H54 (cell line): ENCODE measurements around the gene CLEC3B.

ENCODE experiments used
- DNase-seq: peaks from one replicate; pipeline ENCODE4 v3.0.0; 2011; ENCODE audit warnings: low spot score, mixed read lengths; ENCODE audit not compliant: insufficient read length
- FAIRE-seq: peaks from 3 replicates; lab custom pipeline; 2011; peaks lifted over from hg19 to GRCh38; lab: Jason Lieb, UNC
- POLR2A ChIP-seq: IDR thresholded peaks from 2 replicates; pipeline ENCODE4 v1.6.1; 2011; ENCODE audit warnings: low read depth, mild to moderate bottlenecking, low read length

The CLEC3B gene

GRCh38 chr3:45079715-45080114, 53.6 kb downstream of the CLEC3B start:
- FAIRE-seq = no peak
- DNase-seq = no peak
- TF ChIP-seq POLR2A = no peak

- DNase-seq (no peak), FAIRE-seq (no peak)
- TF ChIP-seq POLR2A = no peak
Measured at GRCh38 chr3:45080824-45081223, 54.7 kb downstream of the CLEC3B start.

GRCh38 chr3:45081506-45082141, 55.5 kb downstream of the CLEC3B start:
- FAIRE-seq (no peak), DNase-seq (no peak)
- TF ChIP-seq POLR2A = no peak

DNA sequence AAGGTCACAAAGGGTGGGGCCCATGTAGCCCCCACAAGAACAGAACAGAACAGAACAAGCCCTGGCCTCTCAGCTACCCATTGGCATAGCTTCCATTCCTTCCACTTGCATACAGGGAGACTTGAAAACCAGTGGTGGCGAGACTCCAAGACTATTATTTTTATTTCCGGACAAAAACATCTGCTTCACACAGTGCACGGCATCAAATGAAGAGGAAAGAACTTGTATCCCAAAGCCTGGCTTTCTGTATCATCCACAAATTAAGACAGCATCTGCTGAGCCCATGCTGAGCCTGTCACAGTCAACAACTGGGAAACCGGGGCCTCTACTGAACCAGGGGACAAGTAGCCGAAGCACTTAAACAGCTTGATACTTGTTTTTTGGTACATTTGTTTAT, 56.0 kb downstream of the CLEC3B start:
- FAIRE-seq = no peak

GRCh38 chr3:45083023-45083422, 56.9 kb downstream of the CLEC3B start:
- no peak for TF ChIP-seq POLR2A
- FAIRE-seq = no peak

More for the DNA sequence above, 56.0 kb downstream of the CLEC3B start:
- TF ChIP-seq POLR2A = no peak
- no peak for DNase-seq

GRCh38 chr3:45084361-45084760, 58.3 kb downstream of the CLEC3B start:
- no peak for FAIRE-seq
- TF ChIP-seq POLR2A = no peak
- no peak for DNase-seq

More at GRCh38 chr3:45083023-45083422, 56.9 kb downstream of the CLEC3B start:
- DNase-seq = no peak

DNA sequence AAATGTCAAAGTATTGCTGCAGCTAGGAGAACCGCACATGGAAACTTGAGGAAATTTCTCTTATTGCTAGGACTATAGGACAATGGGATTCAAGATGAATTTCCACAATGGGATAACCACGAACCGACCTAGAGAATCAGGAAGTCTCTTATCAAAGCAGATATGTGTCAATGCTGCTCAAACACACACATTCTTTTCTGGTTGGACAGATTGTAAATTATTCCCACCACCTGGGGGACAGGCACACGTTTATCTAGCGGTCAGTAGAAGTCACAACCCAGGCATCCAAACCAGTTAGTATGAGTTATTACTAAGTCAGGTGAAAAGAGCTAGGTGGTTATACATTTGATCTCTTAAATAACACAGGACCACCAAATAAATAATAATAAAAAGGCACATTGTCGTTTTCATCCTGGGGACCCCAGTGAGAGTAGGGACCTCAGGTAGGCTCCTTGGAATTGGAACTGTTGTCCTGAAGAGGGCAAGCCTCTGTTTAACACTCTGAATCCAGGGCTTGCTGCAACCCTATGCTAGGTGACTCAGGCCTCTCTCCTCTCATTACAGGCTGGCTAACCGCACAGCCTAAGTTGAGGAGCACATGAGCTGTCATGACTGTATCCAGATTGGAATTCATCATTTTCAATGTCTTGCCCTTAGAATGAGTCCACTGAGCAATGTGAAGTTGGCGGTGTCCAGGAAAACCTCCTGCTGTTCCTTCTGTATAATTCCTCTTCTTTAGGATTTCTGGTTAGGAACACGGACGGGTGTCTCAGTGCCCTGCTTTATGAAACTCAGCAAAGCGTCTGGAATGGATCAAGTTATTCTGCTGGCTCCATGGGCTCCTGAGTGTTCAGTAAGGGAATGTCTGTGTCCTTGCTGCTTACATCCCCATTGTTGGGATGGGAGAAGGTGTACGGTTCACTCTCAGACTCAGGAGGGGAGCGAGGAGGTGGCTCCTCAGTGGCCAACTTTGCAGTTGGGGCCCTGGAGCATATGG, 59.0 kb downstream of the CLEC3B start:
- FAIRE-seq = peak; percentile 93
- peak; percentile 70 for DNase-seq
- TF ChIP-seq POLR2A = no peak
